Left colon (tissue), 2 donors: ENCODE data around the gene CACNA2D3. TPM values are rescaled to one million over a fixed set of nuclear protein-coding genes. Genes with fewer than 3 reads are reported as not detected.

Source experiments
- ATAC-seq: fragments of 200-7000 bp; cut with Tn5 transposase; one replicate; pipeline ENCODE4 v1.9.1; 2020; ENCODE audit warnings: mild to moderate bottlenecking, moderate library complexity
- DNase-seq, 2 donors: peaks; one replicate each; pipeline ENCODE4 v3.0.0-alpha.2; 2020
- intact Hi-C, 2 donors: fragments of 100-400 bp; cut with DNase I in 1 of 2; cut with micrococcal nuclease in 1 of 2; formaldehyde crosslinking; loops; one replicate each; pipeline versions ENCODE4 v1.11.2 to v1.14.0; 2022; cut with DNase I, micrococcal nuclease
- total RNA-seq, 2 donors: library from RNA; stranded (reverse); fragmentation: NEBNext Ultra II Directional; extraction: Animal tissue kit (Norgen Biotek cat#: 25700); gene quantifications; one replicate each; pipeline ENCODE4 v1.2.1, GENCODE V29; 2021
- donor health status: DM: no; HTN: no; CAD: no.
- donor health status: DM: yes; HTN: yes; CAD: no.

CACNA2D3 gene
- total RNA-seq, 2 donors from 2014 or later = 0.24 to 0.64 TPM

GRCh38 chr3:55007971-55008370 lies 885.6 kb downstream of the CACNA2D3 start:
- DNase-seq = no peak
- intact Hi-C loops = no loop called here
- ATAC-seq = no peak

- intact Hi-C loops = no loop called here
- ATAC-seq (no peak), DNase-seq (no peak)
These were observed 887.0 kb downstream of the CACNA2D3 start for GRCh38 chr3:55009372-55009771.

- intact Hi-C loops = no loop called here
- DNase-seq (no peak), ATAC-seq (no peak)
These were observed 889.7 kb downstream of the CACNA2D3 start for GRCh38 chr3:55012091-55012490.

- intact Hi-C loops = no loop called here
- DNase-seq (no peak), ATAC-seq (no peak)
These were observed 891.0 kb downstream of the CACNA2D3 start for GRCh38 chr3:55013145-55013925.

- DNase-seq (no peak), ATAC-seq (no peak)
- intact Hi-C loops = no loop called here
These were observed 891.7 kb downstream of the CACNA2D3 start for GRCh38 chr3:55014081-55014480.

- DNase-seq (no peak), ATAC-seq (no peak)
- intact Hi-C loops = no loop called here
These were observed 892.6 kb downstream of the CACNA2D3 start for GRCh38 chr3:55014906-55015305.

GRCh38 chr3:55017876-55018275 lies 895.5 kb downstream of the CACNA2D3 start:
- ATAC-seq (no peak), DNase-seq (no peak)
- intact Hi-C loops = no loop called here

- intact Hi-C loops = no loop called here
- no peak for ATAC-seq
- DNase-seq = no peak
These were observed 908.6 kb downstream of the CACNA2D3 start for GRCh38 chr3:55030938-55031337.

GRCh38 chr3:55036883-55037577 lies 914.7 kb downstream of the CACNA2D3 start:
- intact Hi-C loops = no loop called here
- ATAC-seq = no peak
- DNase-seq = no peak

- ATAC-seq (no peak), DNase-seq (no peak)
These were observed 920.2 kb downstream of the CACNA2D3 start for GRCh38 chr3:55042591-55042990.

GRCh38 chr3:55044486-55044885 lies 922.1 kb downstream of the CACNA2D3 start:
- no peak for DNase-seq
- intact Hi-C loops = no loop called here
- no peak for ATAC-seq

More at GRCh38 chr3:55042591-55042990, 920.2 kb downstream of the CACNA2D3 start:
- intact Hi-C loops = no loop called here

- no peak for ATAC-seq
- no peak for DNase-seq
- intact Hi-C loops = no loop called here
These were observed 936.8 kb downstream of the CACNA2D3 start for GRCh38 chr3:55059027-55059629.

GRCh38 chr3:55060896-55061719 lies 938.8 kb downstream of the CACNA2D3 start:
- DNase-seq (no peak), ATAC-seq (no peak)
- intact Hi-C loops = no loop called here

GRCh38 chr3:55061720-55062034 lies 939.3 kb downstream of the CACNA2D3 start:
- no peak for DNase-seq
- ATAC-seq = no peak
- intact Hi-C loops = no loop called here

- no peak for DNase-seq
- ATAC-seq = no peak
- intact Hi-C loops = no loop called here
These were observed 941.8 kb downstream of the CACNA2D3 start for GRCh38 chr3:55064164-55064563.

- no peak for DNase-seq
- ATAC-seq = no peak
- intact Hi-C loops = no loop called here
These were observed 943.0 kb downstream of the CACNA2D3 start for GRCh38 chr3:55065331-55065730.

- DNase-seq = no peak
- intact Hi-C loops = no loop called here
- no peak for ATAC-seq
These were observed 944.2 kb downstream of the CACNA2D3 start for GRCh38 chr3:55066551-55067047.

GRCh38 chr3:55069950-55070349 lies 947.6 kb downstream of the CACNA2D3 start:
- intact Hi-C loops = no loop called here

GRCh38 chr3:55074796-55075195 lies 952.4 kb downstream of the CACNA2D3 start:
- intact Hi-C loops = no loop called here
- DNase-seq (no peak), ATAC-seq (no peak)

More at GRCh38 chr3:55069950-55070349, 947.6 kb downstream of the CACNA2D3 start:
- DNase-seq (no peak), ATAC-seq (no peak)
